HG02852 (cell line): ENCODE results near the gene CAPN12.

ENCODE experiments used
- ATAC-seq: cut with Tn5 transposase; IDR thresholded peaks from one replicate; pipeline ENCODE4 v1.9.1; 2021; ENCODE audit warnings: mild to moderate bottlenecking, moderate library complexity; ENCODE audit not compliant: unreplicated experiment

The CAPN12 gene

GRCh38 chr19:38727306-38727867, 16.9 kb downstream of the CAPN12 start:
- no peak for ATAC-seq

GRCh38 chr19:38726761-38727301, 17.4 kb downstream of the CAPN12 start:
- ATAC-seq, result no peak

GRCh38 chr19:38726284-38726673, 18.0 kb downstream of the CAPN12 start:
- no peak for ATAC-seq

- no peak for ATAC-seq
Measured at GRCh38 chr19:38725469-38726283, 18.6 kb downstream of the CAPN12 start.

- ATAC-seq, result no peak
Measured at GRCh38 chr19:38723990-38724854, 20.1 kb downstream of the CAPN12 start.

GRCh38 chr19:38723606-38723965, 20.7 kb downstream of the CAPN12 start:
- ATAC-seq, result no peak

- no peak for ATAC-seq
Measured at GRCh38 chr19:38722947-38723605, 21.2 kb downstream of the CAPN12 start.

GRCh38 chr19:38721979-38722773, 22.1 kb downstream of the CAPN12 start:
- no peak for ATAC-seq

- ATAC-seq, result no peak
Measured at GRCh38 chr19:38721496-38721895, 22.8 kb downstream of the CAPN12 start.

- ATAC-seq, result no peak
Measured at GRCh38 chr19:38720559-38721236, 23.6 kb downstream of the CAPN12 start.

- no peak for ATAC-seq
Measured at GRCh38 chr19:38719761-38720558, 24.3 kb downstream of the CAPN12 start.

- no peak for ATAC-seq
Measured at GRCh38 chr19:38718747-38719543, 25.3 kb downstream of the CAPN12 start.

- no peak for ATAC-seq
Measured at GRCh38 chr19:38717855-38718254, 26.4 kb downstream of the CAPN12 start.

GRCh38 chr19:38717051-38717450, 27.2 kb downstream of the CAPN12 start:
- no peak for ATAC-seq

GRCh38 chr19:38715555-38715954, 28.7 kb downstream of the CAPN12 start:
- ATAC-seq, result no peak

- ATAC-seq, result no peak
Measured at GRCh38 chr19:38714354-38714778, 29.9 kb downstream of the CAPN12 start.

GRCh38 chr19:38713865-38714264, 30.4 kb downstream of the CAPN12 start:
- ATAC-seq, result no peak

GRCh38 chr19:38713227-38713649, 31.0 kb downstream of the CAPN12 start:
- no peak for ATAC-seq
